Epithelial cell of proximal tubule (primary cell): Measurements from ENCODE around the gene CLEC3A. TPM values are rescaled to one million over a fixed set of nuclear protein-coding genes. Genes with fewer than 3 reads are reported as not detected.

ENCODE experiments used
- DNase-seq: peaks from one replicate; pipeline ENCODE4 v3.0.0-alpha.2; 2011; ENCODE audit warnings: low read depth
- H3K4me3 ChIP-seq: 2 replicates; pipeline ENCODE4 v1.5.1; 2011; ENCODE audit warnings: low read depth, mild to moderate bottlenecking, low read length
- CTCF ChIP-seq: conservative IDR thresholded peaks from 2 replicates; pipeline ENCODE4 v1.5.1; 2012; ENCODE audit warnings: low read depth, mild to moderate bottlenecking, low read length
- total RNA-seq: library from RNA; depleted of rRNA; stranded (reverse); fragments of >200 nt; gene quantifications from 2 replicates; pipeline ENCODE4 v1.2.3, GENCODE V29; 2015

CLEC3A gene
- total RNA-seq, 1 donor from 2014 or later: not detected

DNA sequence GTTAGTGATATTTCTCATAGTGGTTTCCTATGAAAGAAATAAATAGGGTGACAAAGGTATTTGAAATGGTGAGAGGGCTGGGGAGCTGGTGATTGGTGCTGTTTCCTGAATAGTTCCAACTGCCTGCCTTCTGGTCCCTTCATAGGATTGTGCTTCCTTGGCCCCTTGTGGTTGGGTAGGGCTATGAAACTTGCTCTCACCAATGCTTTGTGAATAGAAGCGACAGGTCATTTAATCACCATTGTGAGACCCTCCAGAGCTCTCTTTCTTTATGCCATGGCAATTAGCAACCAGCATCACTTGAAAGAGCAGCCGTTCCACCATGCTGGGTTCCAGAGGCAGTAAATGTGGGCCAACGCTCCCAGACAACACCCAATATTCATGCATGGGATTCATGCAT lies 53.5 kb downstream of the CLEC3A start:
- no peak overlapping the region for H3K4me3 ChIP-seq
- no peak for TF ChIP-seq CTCF
- no peak for DNase-seq

GRCh38 chr16:78081341-78081740 lies 59.0 kb downstream of the CLEC3A start:
- no peak for TF ChIP-seq CTCF

More at GRCh38 chr16:78081341-78081740, 59.0 kb downstream of the CLEC3A start:
- DNase-seq: no peak
- H3K4me3 ChIP-seq: no peak overlapping the region

Other genes starting within 250 kb of the CLEC3A start
- gene VAT1L, start 234.0 kb upstream of the CLEC3A start, total RNA-seq: 0.29 and 0.92 TPM in 2 replicates
- gene WWOX, start 77.1 kb downstream of the CLEC3A start, total RNA-seq: 11.9 and 29.6 TPM in 2 replicates